DND-41 (cell line): ENCODE data around the gene SYCE1L.
"Not testable (repeated sequence)": the region's sequence is repeated elsewhere in the genome, so short reads cannot be mapped to it uniquely, and the experiment has no call there.

Experiments used
- ATAC-seq: fragments of 200-7000 bp; cut with Tn5 transposase; 3 replicates; pipeline ENCODE4 v1.9.1; 2021; ENCODE audit warnings: low read depth; ENCODE audit not compliant: insufficient read depth
- DNase-seq: peaks from one replicate; pipeline ENCODE4 v3.0.0-alpha.2; 2020
- H2AFZ ChIP-seq: 2 replicates; pipeline ENCODE4 v1.6.0; 2012; ENCODE audit warnings: low read depth, low read length
- H3K27ac ChIP-seq: 2 replicates; pipeline ENCODE4 v1.5.1; 2012; ENCODE audit warnings: low read length, inconsistent platforms
- H3K27me3 ChIP-seq: fragments of 200-600 bp; sonication (generic); 2 replicates; pipeline ENCODE4 v1.6.0; 2012; ENCODE audit warnings: low read length, mild to moderate bottlenecking, inconsistent platforms; ENCODE audit not compliant: insufficient read depth, poor library complexity
- H3K36me3 ChIP-seq: 2 replicates; pipeline ENCODE4 v1.5.1; 2012; ENCODE audit warnings: low read length, inconsistent platforms; ENCODE audit not compliant: insufficient read depth
- H3K4me1 ChIP-seq: 2 replicates; pipeline ENCODE4 v1.5.1; 2012; ENCODE audit warnings: mild to moderate bottlenecking, low read length; ENCODE audit not compliant: insufficient read depth
- H3K4me2 ChIP-seq: 2 replicates; pipeline ENCODE4 v1.6.0; 2012; ENCODE audit warnings: mild to moderate bottlenecking, moderate library complexity, low read length, inconsistent platforms; ENCODE audit not compliant: insufficient read depth
- H3K4me3 ChIP-seq, 2 experiments: fragments of 200-600 bp in 1 of 2; shearing (Covaris generic) in 1 of 2; 2 replicates each; pipeline ENCODE4 v1.5.1; 2012 to 2016; ENCODE audit warnings: inconsistent platforms in 2 of 2, low read length in 2 of 2, mild to moderate bottlenecking in 2 of 2, low read depth in 1 of 2, moderate library complexity in 1 of 2
- H3K79me2 ChIP-seq: 2 replicates; pipeline ENCODE4 v1.6.0; 2012; ENCODE audit warnings: low read length, inconsistent platforms; ENCODE audit not compliant: insufficient read depth
- H3K9ac ChIP-seq: 2 replicates; pipeline ENCODE4 v1.6.0; 2012; ENCODE audit warnings: low read depth, mild to moderate bottlenecking, inconsistent platforms, low read length, moderate library complexity
- H3K9me3 ChIP-seq: 2 replicates; pipeline ENCODE4 v1.5.1; 2012; ENCODE audit warnings: low read length, moderate library complexity, mild to moderate bottlenecking, inconsistent platforms; ENCODE audit not compliant: insufficient read depth, severe bottlenecking
- H4K20me1 ChIP-seq: 2 replicates; pipeline ENCODE4 v1.6.0; 2012; ENCODE audit warnings: low read length; ENCODE audit not compliant: insufficient read depth
- CTCF ChIP-seq: IDR thresholded peaks from 2 replicates; pipeline ENCODE4 v1.5.1; 2012; ENCODE audit warnings: borderline replicate concordance, low read length, moderate library complexity, mild to moderate bottlenecking; ENCODE audit not compliant: poor library complexity, severe bottlenecking; ENCODE audit errors: extremely low read depth
- EZH2 ChIP-seq: IDR thresholded peaks from 3 replicates; pipeline ENCODE4 v1.6.1; 2012; ENCODE audit warnings: borderline replicate concordance, low read depth, mild to moderate bottlenecking, moderate library complexity, low read length, inconsistent platforms; ENCODE audit not compliant: severe bottlenecking

SYCE1L gene

GRCh38 chr16:77165006-77165405 lies 34.2 kb upstream of the SYCE1L start:
- ATAC-seq: no peak
- peaks cover 4% of the 10 kb centered on the region for H3K27me3 ChIP-seq
- no peaks in the 10 kb centered on the region for H3K9me3 ChIP-seq
- no peak overlapping the region for H3K27ac ChIP-seq
- H3K9ac ChIP-seq: no peak overlapping the region
- no peak for DNase-seq
- H3K36me3 ChIP-seq: no peaks in the 10 kb centered on the region
- H3K4me3 ChIP-seq: no peak overlapping the region
- TF ChIP-seq CTCF (no peak), EZH2 (no peak)
- H3K79me2 ChIP-seq: no peaks in the 10 kb centered on the region
- no peaks in the 10 kb centered on the region for H3K4me1 ChIP-seq
- no peak overlapping the region for H3K4me2 ChIP-seq
- no peak overlapping the region for H2AFZ ChIP-seq
- no peaks in the 10 kb centered on the region for H4K20me1 ChIP-seq

- not testable (repeated sequence) for ATAC-seq, H3K36me3 ChIP-seq, H3K27ac ChIP-seq, H3K9ac ChIP-seq, H2AFZ ChIP-seq, H3K4me2 ChIP-seq, H4K20me1 ChIP-seq, H3K27me3 ChIP-seq, H3K79me2 ChIP-seq, DNase-seq, H3K4me1 ChIP-seq, H3K9me3 ChIP-seq, H3K4me3 ChIP-seq
These were observed 33.5 kb upstream of the SYCE1L start for GRCh38 chr16:77165536-77166236.

GRCh38 chr16:77166726-77167125 lies 32.5 kb upstream of the SYCE1L start:
- no peak for ATAC-seq
- H3K27ac ChIP-seq: no peak overlapping the region
- no peak overlapping the region for H3K4me2 ChIP-seq
- no peaks in the 10 kb centered on the region for H3K9me3 ChIP-seq
- H3K4me1 ChIP-seq: no peaks in the 10 kb centered on the region
- DNase-seq: no peak
- no peaks in the 10 kb centered on the region for H3K79me2 ChIP-seq
- H3K9ac ChIP-seq: no peak overlapping the region
- H3K27me3 ChIP-seq: no peaks in the 10 kb centered on the region
- H3K36me3 ChIP-seq: no peaks in the 10 kb centered on the region
- TF ChIP-seq CTCF (no peak), EZH2 (no peak)
- H3K4me3 ChIP-seq: no peak overlapping the region
- no peaks in the 10 kb centered on the region for H4K20me1 ChIP-seq
- H2AFZ ChIP-seq: no peak overlapping the region

- Histone ChIP-seq H3K36me3 (no peaks in the 10 kb centered on the region), H3K4me3 (no peak overlapping the region), H4K20me1 (no peaks in the 10 kb centered on the region), H3K79me2 (no peaks in the 10 kb centered on the region), H2AFZ (no peak overlapping the region), H3K9ac (no peak overlapping the region), H3K4me1 (no peaks in the 10 kb centered on the region), H3K9me3 (no peaks in the 10 kb centered on the region), H3K4me2 (no peak overlapping the region), H3K27ac (no peak overlapping the region), H3K27me3 (no peaks in the 10 kb centered on the region)
- DNase-seq (no peak), ATAC-seq (no peak)
- TF ChIP-seq CTCF: no peak
- no peak for TF ChIP-seq EZH2
These were observed 30.3 kb upstream of the SYCE1L start for GRCh38 chr16:77168901-77169300.
